Measurements from ENCODE around the gene POP4. TPM values are rescaled to one million over a fixed set of nuclear protein-coding genes. Genes with fewer than 3 reads are reported as not detected.

POP4 gene
- total RNA-seq, 1 donor from 2014 or later = 26.8 TPM

DNA sequence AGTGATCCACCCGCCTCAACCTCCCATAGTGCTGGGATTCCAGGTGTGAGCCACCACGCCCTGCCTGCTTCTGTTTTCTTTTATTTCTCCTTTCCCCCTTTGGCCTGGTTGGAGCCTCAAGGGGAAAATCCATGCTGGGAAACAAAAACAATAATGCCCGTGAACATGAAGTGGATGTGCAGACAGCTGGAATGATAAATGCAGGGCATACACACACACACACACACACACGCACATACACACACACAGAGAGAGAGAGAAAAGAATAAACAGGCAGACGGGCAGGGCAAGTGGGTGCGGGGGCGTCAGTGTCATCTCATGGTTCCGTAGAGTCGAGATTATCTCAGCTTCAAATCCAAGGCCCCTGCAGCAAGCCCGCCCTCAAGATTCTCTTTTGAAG lies 54.8 kb downstream of the POP4 start:
- H3K27me3 ChIP-seq = no peaks in the 10 kb centered on the region
- H3K4me1 ChIP-seq = peaks cover 24 to 31% of the 10 kb centered on the region in 2 donors
- no peak overlapping the region for H3K4me3 ChIP-seq
- peak overlapping the region; percentile 99 for H3K27ac ChIP-seq
- H3K36me3 ChIP-seq = no peaks in the 10 kb centered on the region
- intact Hi-C loops (cut with DNase I) = no loop called here
- no peaks in the 10 kb centered on the region for H3K9me3 ChIP-seq
- TF ChIP-seq CTCF (IDR thresholded peaks at IDR 0.05) = no peak
- no peak for DNase-seq (ENCODE audit: low spot score in 2 of 2)

- no peak for DNase-seq (ENCODE audit: low spot score in 2 of 2)
- Histone ChIP-seq H3K27ac (peak overlapping the region; percentile 99), H3K4me3 (peak overlapping the region in 1 of 2 donors; percentile 55), H3K36me3 (no peaks in the 10 kb centered on the region), H3K4me1 (peaks cover 27 to 38% of the 10 kb centered on the region in 2 donors), H3K27me3 (no peaks in the 10 kb centered on the region), H3K9me3 (no peaks in the 10 kb centered on the region)
- intact Hi-C loops (cut with DNase I) = no loop called here
- no peak for TF ChIP-seq CTCF (IDR thresholded peaks at IDR 0.05)
Measured at GRCh38 chr19:29662278-29662603, 56.2 kb downstream of the POP4 start.

GRCh38 chr19:29662604-29663404 lies 56.7 kb downstream of the POP4 start:
- intact Hi-C loops (cut with DNase I) = loop anchor here (1.0 kb wide), 1 partner anchor 53 kb away; no protein-coding TSS in a partner anchor
- Histone ChIP-seq H3K4me1 (peaks cover 30 to 44% of the 10 kb centered on the region in 2 donors), H3K9me3 (no peaks in the 10 kb centered on the region), H3K27ac (peak overlapping the region; percentile 99), H3K27me3 (no peaks in the 10 kb centered on the region), H3K4me3 (peak overlapping the region in 1 of 2 donors; percentile 55), H3K36me3 (no peaks in the 10 kb centered on the region)
- peak; percentile 55 to 91 for DNase-seq (ENCODE audit: low spot score in 2 of 2)
- TF ChIP-seq CTCF (IDR thresholded peaks at IDR 0.05) = no peak

DNA sequence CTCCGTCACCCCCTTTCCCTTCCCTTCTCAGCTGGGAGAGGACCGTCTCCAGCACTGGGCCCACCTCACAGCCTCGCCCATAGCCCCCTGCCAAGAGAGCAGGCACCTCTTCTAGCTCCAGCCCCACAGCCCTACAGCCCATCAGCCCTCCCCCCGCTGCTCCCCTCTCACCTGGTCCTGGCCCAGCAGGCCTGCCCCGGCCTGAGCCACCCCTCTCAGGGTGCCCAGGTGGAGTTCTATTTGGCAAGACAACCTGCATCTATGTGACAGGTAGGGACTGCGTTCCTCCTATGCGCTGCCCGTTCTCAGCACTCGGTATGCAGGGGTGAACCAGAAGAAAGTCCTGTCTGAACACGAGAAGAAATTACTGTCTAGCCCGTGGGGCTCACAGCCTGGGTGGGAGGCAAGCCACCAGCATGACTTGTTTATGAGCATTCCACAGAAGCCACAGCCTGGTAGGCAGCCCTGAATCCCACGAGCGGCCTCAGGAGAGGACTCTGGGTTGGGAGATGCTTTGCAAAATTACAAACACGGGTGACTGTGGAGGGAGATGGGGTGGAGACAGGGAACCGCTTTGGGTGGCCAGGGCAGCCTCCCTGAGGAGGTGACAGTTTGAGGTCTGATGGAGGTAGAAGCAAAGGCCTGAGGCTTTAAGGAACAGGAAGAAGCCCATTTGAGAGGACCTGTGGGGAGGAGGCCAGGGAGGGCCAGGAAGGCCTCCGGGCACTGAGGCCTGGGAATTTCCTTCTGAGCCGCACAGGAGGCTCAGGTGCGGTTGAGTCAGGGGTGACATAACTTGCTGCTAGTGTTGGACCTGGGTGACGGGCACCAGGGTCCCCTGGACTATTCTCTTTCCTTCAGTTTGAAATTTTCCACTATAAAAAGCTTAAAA lies 58.0 kb downstream of the POP4 start:
- DNase-seq (ENCODE audit: low spot score in 2 of 2) = no peak
- peak overlapping the region in 1 of 2 donors; percentile 93 for H3K4me3 ChIP-seq
- no peaks in the 10 kb centered on the region for H3K27me3 ChIP-seq
- H3K4me1 ChIP-seq = peaks cover 39 to 57% of the 10 kb centered on the region in 2 donors
- H3K36me3 ChIP-seq = no peaks in the 10 kb centered on the region
- TF ChIP-seq CTCF (IDR thresholded peaks at IDR 0.05) = no peak
- peak overlapping the region; percentile 99 for H3K27ac ChIP-seq
- H3K9me3 ChIP-seq = no peaks in the 10 kb centered on the region
- intact Hi-C loops (cut with DNase I) = loop anchor here (1.0 to 2.0 kb wide), 2 partner anchors 52 to 279 kb away; partner anchors contain the start of gene URI1

DNA sequence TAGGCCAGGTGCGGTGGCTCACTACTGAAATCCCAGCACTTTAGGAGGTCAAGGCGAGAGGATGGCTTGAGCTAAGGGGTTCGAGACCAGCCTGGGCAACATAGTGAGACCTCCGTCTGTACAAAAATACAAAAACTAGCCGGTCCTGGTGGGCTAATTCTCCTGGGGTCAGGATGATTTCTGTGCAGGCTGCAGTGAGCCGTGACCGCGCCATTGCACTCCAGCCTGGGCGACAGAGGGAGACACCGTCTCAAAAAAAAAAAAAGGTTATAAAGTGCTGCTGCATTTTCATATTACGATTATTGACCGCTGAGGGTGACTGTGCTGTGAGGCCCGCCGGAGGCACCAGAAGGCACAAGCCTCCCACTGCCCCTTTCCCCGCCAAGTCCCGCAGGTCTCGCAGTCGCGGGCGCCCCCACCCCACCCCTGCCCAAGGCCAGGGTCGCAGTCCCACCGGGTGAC lies 58.7 kb downstream of the POP4 start:
- Histone ChIP-seq H3K27me3 (no peaks in the 10 kb centered on the region), H3K4me1 (peaks cover 39 to 63% of the 10 kb centered on the region in 2 donors), H3K9me3 (no peaks in the 10 kb centered on the region), H3K27ac (peak overlapping the region; percentile 99), H3K4me3 (peak overlapping the region; percentile 75 to 93), H3K36me3 (no peaks in the 10 kb centered on the region)
- DNase-seq (ENCODE audit: low spot score in 2 of 2) = no peak
- intact Hi-C loops (cut with DNase I) = loop anchor here (1.0 to 2.0 kb wide), 2 partner anchors 58 to 278 kb away; partner anchors contain the start of genes POP4 and URI1
- peak in 2 of 3 experiments; percentile 4 to 13 for TF ChIP-seq CTCF (IDR thresholded peaks at IDR 0.05)

All from ascending aorta (tissue), 2 donors.